OCI-LY7 (cell line): ENCODE data around the gene ZGPAT. TPM values are rescaled to one million over a fixed set of nuclear protein-coding genes. Genes with fewer than 3 reads are reported as not detected.

ENCODE experiments used
- BruUV-seq: library from RNA; stranded (reverse); fragments of 400-500 nt; replicated peaks from 2 replicates; lab custom pipeline; 2021; lab: Mats Ljungman, UMichigan
- CTCF ChIA-PET: fragments of 300-600 bp; sonication (Branson Sonifier 250); formaldehyde crosslinking; loops from one replicate; lab custom pipeline; 2022; ENCODE audit warnings: antibody characterized with exemption; ENCODE audit not compliant: unreplicated experiment; lab: Charles Lee
- POLR2A ChIA-PET: fragments of 300-600 bp; sonication (Branson Sonifier 250); formaldehyde crosslinking; loops from one replicate; lab custom pipeline; 2022; ENCODE audit warnings: antibody characterized with exemption; lab: Charles Lee
- DNase-seq: peaks from one replicate; pipeline ENCODE4 v3.0.0-alpha.2; 2015; ENCODE audit warnings: low spot score
- H2AFZ ChIP-seq: fragments of 200-600 bp; sonication (generic), shearing (Covaris generic); 2 replicates; pipeline ENCODE4 v1.6.1; 2014; ENCODE audit warnings: mild to moderate bottlenecking, antibody characterized with exemption, low read length, moderate library complexity
- H3K27ac ChIP-seq: fragments of 200-600 bp; sonication (generic); 2 replicates; pipeline ENCODE4 v1.5.1; 2014; ENCODE audit warnings: mixed run types, low read depth, mild to moderate bottlenecking, moderate library complexity, low read length, inconsistent platforms; ENCODE audit not compliant: poor library complexity, severe bottlenecking
- H3K36me3 ChIP-seq: fragments of 200-600 bp; sonication (generic); 2 replicates; pipeline ENCODE4 v1.6.1; 2014; ENCODE audit warnings: mild to moderate bottlenecking, antibody characterized with exemption, low read length, moderate library complexity, mixed read lengths; ENCODE audit not compliant: insufficient read depth
- H3K4me1 ChIP-seq: fragments of 200-600 bp; sonication (generic); 2 replicates; pipeline ENCODE4 v1.5.1; 2014; ENCODE audit warnings: mild to moderate bottlenecking, low read length; ENCODE audit not compliant: insufficient read depth, poor library complexity, severe bottlenecking
- H3K4me2 ChIP-seq: fragments of 200-600 bp; sonication (generic); 2 replicates; pipeline ENCODE4 v1.6.1; 2014; ENCODE audit warnings: mild to moderate bottlenecking, low read length
- H3K4me3 ChIP-seq: fragments of 200-600 bp; sonication (generic); 2 replicates; pipeline ENCODE4 v1.5.1; 2014; ENCODE audit warnings: mild to moderate bottlenecking, low read depth, low read length; ENCODE audit not compliant: poor library complexity, severe bottlenecking
- H3K79me2 ChIP-seq: fragments of 200-600 bp; sonication (generic); 2 replicates; pipeline ENCODE4 v1.6.1; 2016; ENCODE audit warnings: low read depth, mild to moderate bottlenecking, low read length, moderate library complexity, mixed read lengths; ENCODE audit not compliant: insufficient read depth
- H3K9me2 ChIP-seq: fragments of 200-600 bp; sonication (generic); 2 replicates; pipeline ENCODE4 v1.6.1; 2016; ENCODE audit warnings: mild to moderate bottlenecking, low read length, mixed read lengths; ENCODE audit not compliant: insufficient read depth
- H3K9me3 ChIP-seq: fragments of 200-600 bp; sonication (generic); 2 replicates; pipeline ENCODE4 v1.6.1; 2014; ENCODE audit warnings: mild to moderate bottlenecking, mixed run types, low read length, mixed read lengths
- H4K20me1 ChIP-seq: fragments of 200-600 bp; sonication (generic); 2 replicates; pipeline ENCODE4 v1.6.1; 2014; ENCODE audit warnings: mild to moderate bottlenecking, antibody characterized with exemption, low read length, moderate library complexity, mixed read lengths; ENCODE audit not compliant: insufficient read depth
- EZH2phosphoT487 ChIP-seq: fragments of 200-600 bp; sonication (generic); IDR thresholded peaks from 2 replicates; pipeline ENCODE4 v1.6.1; 2018; ENCODE audit warnings: low read depth, borderline replicate concordance, mild to moderate bottlenecking, mixed run types, antibody characterized with exemption, low read length, moderate library complexity, mixed read lengths
- intact Hi-C: fragments of 100-400 bp; cut with micrococcal nuclease; formaldehyde crosslinking; loops from one replicate; pipeline ENCODE4 v1.10.0; 2022; ENCODE audit not compliant: unreplicated experiment
- total RNA-seq, 2 experiments: library from RNA; depleted of rRNA in 1 of 2; stranded (reverse); fragments of >200 nt in 1 of 2; shearing (Covaris generic) in 1 of 2; gene quantifications; 2 replicates each; pipeline ENCODE4 v1.2.3, GENCODE V29; 2014 to 2022
- TF ChIP-seq, protein P1 (sequence below): fragments of 200-600 bp; sonication (generic); conservative IDR thresholded peaks from 2 replicates; pipeline ENCODE4 v1.5.1; 2014; ENCODE audit warnings: mild to moderate bottlenecking, antibody characterized with exemption, low read length, moderate library complexity, mixed read lengths

Gene ZGPAT
- total RNA-seq, 2 experiments from 2014 or later, result 43.9 to 55.4 TPM

DNA sequence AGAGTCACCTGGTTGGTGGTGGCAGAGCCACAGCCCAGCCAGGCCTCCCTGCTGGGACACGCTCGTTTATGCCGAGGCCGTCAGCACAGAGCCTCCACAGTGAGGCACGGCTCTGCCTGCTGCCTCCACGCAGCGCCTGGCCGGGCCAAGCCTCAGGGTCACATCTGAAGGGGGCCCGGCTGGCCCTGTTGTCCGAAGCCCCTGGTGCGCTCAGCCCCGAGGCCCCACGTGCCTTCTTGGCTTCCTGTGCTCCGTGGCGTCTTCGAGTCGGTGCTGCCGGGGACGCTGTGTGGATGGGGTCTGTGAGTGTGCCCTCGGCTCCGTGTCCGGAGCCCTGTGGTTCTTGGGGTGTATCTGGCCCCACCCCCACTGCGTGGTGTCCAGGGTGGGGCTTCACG, 21.7 kb upstream of the ZGPAT start:
- no peak overlapping the region for H3K4me3 ChIP-seq
- ChIA-PET CTCF (no interaction called here), POLR2A (no interaction called here)
- H3K36me3 ChIP-seq, result peaks cover 11% of the 10 kb centered on the region; the same call in 1 of the 2 replicates
- no peaks in the 10 kb centered on the region for H4K20me1 ChIP-seq
- intact Hi-C loops, result no loop called here
- no peak overlapping the region for H3K4me2 ChIP-seq
- H3K9me2 ChIP-seq, result no peaks in the 10 kb centered on the region
- BruUV-seq, result no TSS peak
- H3K4me1 ChIP-seq, result no peaks in the 10 kb centered on the region
- H3K79me2 ChIP-seq, result no peaks in the 10 kb centered on the region
- no peak for DNase-seq
- TF ChIP-seq, protein P1, sequence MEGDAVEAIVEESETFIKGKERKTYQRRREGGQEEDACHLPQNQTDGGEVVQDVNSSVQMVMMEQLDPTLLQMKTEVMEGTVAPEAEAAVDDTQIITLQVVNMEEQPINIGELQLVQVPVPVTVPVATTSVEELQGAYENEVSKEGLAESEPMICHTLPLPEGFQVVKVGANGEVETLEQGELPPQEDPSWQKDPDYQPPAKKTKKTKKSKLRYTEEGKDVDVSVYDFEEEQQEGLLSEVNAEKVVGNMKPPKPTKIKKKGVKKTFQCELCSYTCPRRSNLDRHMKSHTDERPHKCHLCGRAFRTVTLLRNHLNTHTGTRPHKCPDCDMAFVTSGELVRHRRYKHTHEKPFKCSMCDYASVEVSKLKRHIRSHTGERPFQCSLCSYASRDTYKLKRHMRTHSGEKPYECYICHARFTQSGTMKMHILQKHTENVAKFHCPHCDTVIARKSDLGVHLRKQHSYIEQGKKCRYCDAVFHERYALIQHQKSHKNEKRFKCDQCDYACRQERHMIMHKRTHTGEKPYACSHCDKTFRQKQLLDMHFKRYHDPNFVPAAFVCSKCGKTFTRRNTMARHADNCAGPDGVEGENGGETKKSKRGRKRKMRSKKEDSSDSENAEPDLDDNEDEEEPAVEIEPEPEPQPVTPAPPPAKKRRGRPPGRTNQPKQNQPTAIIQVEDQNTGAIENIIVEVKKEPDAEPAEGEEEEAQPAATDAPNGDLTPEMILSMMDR, result no peak
- no peak for TF ChIP-seq EZH2phosphoT487
- H3K27ac ChIP-seq, result no peak overlapping the region
- H3K9me3 ChIP-seq, result no peaks in the 10 kb centered on the region
- H2AFZ ChIP-seq, result no peak overlapping the region

DNA sequence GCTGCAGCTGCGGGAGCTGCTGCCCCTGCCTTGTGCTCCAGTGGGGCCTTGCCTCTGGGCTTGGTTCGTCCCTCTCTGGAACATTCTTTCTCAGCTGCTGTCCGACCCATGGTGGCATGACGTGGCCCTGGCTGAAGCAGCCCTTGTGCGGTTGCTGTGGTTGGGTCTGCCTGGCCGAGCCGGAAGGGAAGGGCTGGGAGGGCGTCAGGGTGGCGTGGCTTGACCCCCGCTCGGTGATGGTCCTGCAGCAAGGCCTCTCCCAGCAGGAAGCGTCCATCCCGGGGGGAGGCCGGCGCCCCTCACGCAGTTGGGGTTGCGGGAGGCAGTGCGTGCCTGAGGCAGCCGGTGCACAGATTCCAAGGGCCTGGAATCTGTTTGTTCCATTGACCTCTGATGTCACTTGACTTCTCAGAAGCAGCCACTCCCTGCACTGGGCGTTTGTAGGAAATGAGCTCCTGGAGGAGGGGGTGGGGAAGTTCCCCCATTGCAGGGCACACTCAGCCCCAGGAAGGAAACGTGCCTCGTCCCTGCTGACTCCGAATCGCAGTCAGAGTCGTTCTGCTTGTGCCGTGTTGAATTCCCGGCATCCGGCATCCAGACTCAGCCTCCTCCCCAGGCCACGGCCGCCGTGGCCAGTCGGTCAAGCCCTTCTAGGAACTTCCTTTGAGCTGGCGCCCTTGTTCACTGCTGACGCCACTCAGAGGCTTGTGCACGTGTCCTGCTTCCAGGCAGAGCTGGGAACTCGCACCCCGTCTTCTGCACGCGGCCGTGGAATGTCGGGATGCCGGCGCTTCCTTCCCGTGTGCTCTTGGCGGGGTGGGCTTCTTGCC, 21.1 kb upstream of the ZGPAT start:
- intact Hi-C loops, result no loop called here
- Histone ChIP-seq H2AFZ (no peak overlapping the region), H4K20me1 (no peaks in the 10 kb centered on the region), H3K9me3 (no peaks in the 10 kb centered on the region), H3K9me2 (no peaks in the 10 kb centered on the region), H3K79me2 (no peaks in the 10 kb centered on the region), H3K36me3 (peaks cover 11% of the 10 kb centered on the region; the same call in 1 of the 2 replicates), H3K27ac (no peak overlapping the region), H3K4me1 (no peaks in the 10 kb centered on the region), H3K4me3 (no peak overlapping the region), H3K4me2 (no peak overlapping the region)
- CTCF ChIA-PET, result no interaction called here
- no TSS peak for BruUV-seq
- POLR2A ChIA-PET, result no interaction called here
- TF ChIP-seq EZH2phosphoT487, result no peak
- TF ChIP-seq, protein P1, result no peak
- DNase-seq, result no peak
